ENCODE measurements around the gene TNPO1.

GRCh38 chr5:72830362-72830761, 13.9 kb downstream of the TNPO1 start:
- TF ChIP-seq MAX (IDR thresholded peaks at IDR 0.05) (no peak), EP300 (IDR thresholded peaks at IDR 0.05; ENCODE audit: borderline replicate concordance) (no peak), REST (IDR thresholded peaks at IDR 0.05; ENCODE audit: low read depth) (no peak), CEBPB (IDR thresholded peaks at IDR 0.05) (no peak), YY1 (IDR thresholded peaks at IDR 0.05; ENCODE audit: low read depth) (no peak), CREB1 (IDR thresholded peaks at IDR 0.05; ENCODE audit: low read depth) (no peak), FOXM1 (IDR thresholded peaks at IDR 0.05; ENCODE audit: borderline replicate concordance, low read depth) (no peak), RAD21 (IDR thresholded peaks at IDR 0.05; ENCODE audit: low read depth) (no peak), ZBTB7A (IDR thresholded peaks at IDR 0.05; ENCODE audit: low read depth) (no peak), USF1 (IDR thresholded peaks at IDR 0.05) (no peak), TAF1 (IDR thresholded peaks at IDR 0.05; ENCODE audit: low read depth) (no peak), TCF12 (IDR thresholded peaks at IDR 0.05; ENCODE audit: low read depth) (no peak), EGR1 (IDR thresholded peaks at IDR 0.05) (no peak)

All from Ishikawa (cell line).